Thoracic aorta (tissue), 2 donors: ENCODE results near the gene BROX. TPM values are rescaled to one million over a fixed set of nuclear protein-coding genes. Genes with fewer than 3 reads are reported as not detected.
A peak's percentile ranks its signal among the peaks of the same experiment; 100 is the strongest.
"Not testable (repeated sequence)": the region's sequence is repeated elsewhere in the genome, so short reads cannot be mapped to it uniquely, and the experiment has no call there.

Experiments used
- ATAC-seq: fragments of 150-250 bp; one replicate; pipeline ENCODE4 v1.8.0; 2017; ENCODE audit warnings: low read depth; ENCODE audit not compliant: insufficient number of reproducible peaks, low FRiP score
- DNase-seq: peaks from one replicate; pipeline ENCODE4 v3.0.0-alpha.2; 2020; ENCODE audit warnings: low spot score
- H3K27ac ChIP-seq, 2 donors: fragments of 200-600 bp; sonication (generic); 1 replicate in 1 of 2; 2 replicates in 1 of 2; pipeline ENCODE4 v1.5.1; 2016; ENCODE audit warnings: mild to moderate bottlenecking in 2 of 2, moderate library complexity in 2 of 2
- H3K27me3 ChIP-seq: fragments of 200-600 bp; sonication (generic); replicated peaks from 2 replicates; pipeline ENCODE4 v1.6.0; 2016; ENCODE audit warnings: mild to moderate bottlenecking; ENCODE audit not compliant: insufficient read depth
- H3K36me3 ChIP-seq: fragments of 200-600 bp; sonication (generic); one replicate; pipeline ENCODE4 v1.5.1; 2016
- H3K4me1 ChIP-seq, 2 donors: fragments of 200-600 bp; sonication (generic); 1 replicate in 1 of 2; 2 replicates in 1 of 2; pipeline versions ENCODE4 v1.5.1 to v1.6.0; 2016; ENCODE audit warnings: low read depth in 2 of 2, mild to moderate bottlenecking in 1 of 2; ENCODE audit not compliant: control insufficient read depth in 1 of 2
- H3K4me3 ChIP-seq: fragments of 200-600 bp; sonication (generic); 2 replicates; pipeline ENCODE4 v1.5.1; 2016; ENCODE audit warnings: mild to moderate bottlenecking
- H3K9me3 ChIP-seq: fragments of 200-600 bp; sonication (generic); 2 replicates; pipeline ENCODE4 v1.5.1; 2016
- CTCF ChIP-seq: fragments of 200-600 bp; sonication (generic); IDR thresholded peaks from one replicate; pipeline ENCODE4 v1.5.1; 2019; ENCODE audit warnings: antibody characterized with exemption
- total RNA-seq, 2 donors: library from RNA; depleted of rRNA; stranded (reverse); fragments of >200 nt; gene quantifications; one replicate each; pipeline versions ENCODE4 v1.1.0 to v1.2.3, GENCODE V29; 2016

BROX gene
- total RNA-seq, 2 donors from 2014 or later: 24.4 to 36.0 TPM

GRCh38 chr1:222754366-222755139, 42.2 kb downstream of the BROX start:
- peak; percentile 23 for DNase-seq
- Histone ChIP-seq H3K4me1 (peaks cover 3 to 17% of the 10 kb centered on the region in 2 donors), H3K27me3 (no peaks in the 10 kb centered on the region), H3K9me3 (no peaks in the 10 kb centered on the region), H3K27ac (peak overlapping the region; percentile 19 to 63), H3K4me3 (peak overlapping the region; percentile 12), H3K36me3 (no peaks in the 10 kb centered on the region)
- peak; percentile 91 for ATAC-seq
- no peak for TF ChIP-seq CTCF

- DNase-seq: no peak
- Histone ChIP-seq H3K27ac (peak overlapping the region in 1 of 2 donors; percentile 41), H3K27me3 (no peaks in the 10 kb centered on the region), H3K36me3 (no peaks in the 10 kb centered on the region), H3K4me1 (peaks cover 3 to 17% of the 10 kb centered on the region in 2 donors), H3K4me3 (no peak overlapping the region), H3K9me3 (no peaks in the 10 kb centered on the region)
- ATAC-seq: no peak
- TF ChIP-seq CTCF: no peak
Measured at GRCh38 chr1:222757646-222758268, 45.4 kb downstream of the BROX start.

- ATAC-seq (no peak), DNase-seq (no peak)
- Histone ChIP-seq H3K4me1 (peaks cover 3 to 17% of the 10 kb centered on the region in 2 donors), H3K4me3 (no peak overlapping the region), H3K27ac (no peak overlapping the region), H3K9me3 (no peaks in the 10 kb centered on the region), H3K27me3 (no peaks in the 10 kb centered on the region), H3K36me3 (no peaks in the 10 kb centered on the region)
- no peak for TF ChIP-seq CTCF
Measured at GRCh38 chr1:222759451-222760035, 47.2 kb downstream of the BROX start.

GRCh38 chr1:222761083-222761482, 48.7 kb downstream of the BROX start:
- Histone ChIP-seq H3K9me3 (no peaks in the 10 kb centered on the region), H3K27ac (no peak overlapping the region), H3K36me3 (no peaks in the 10 kb centered on the region), H3K4me3 (no peak overlapping the region), H3K27me3 (no peaks in the 10 kb centered on the region), H3K4me1 (peaks cover 0 to 9% of the 10 kb centered on the region in 2 donors)
- TF ChIP-seq CTCF: no peak
- DNase-seq (no peak), ATAC-seq (no peak)

- ATAC-seq, H3K36me3 ChIP-seq, H3K27ac ChIP-seq, H3K4me3 ChIP-seq, DNase-seq, H3K4me1 ChIP-seq, H3K9me3 ChIP-seq, H3K27me3 ChIP-seq: not testable (repeated sequence)
Measured at GRCh38 chr1:222762178-222762577, 49.8 kb downstream of the BROX start.
